Smooth muscle cell (in vitro differentiated cells): ENCODE results near the gene SMYD2. TPM values are rescaled to one million over a fixed set of nuclear protein-coding genes. Genes with fewer than 3 reads are reported as not detected.

Source experiments
- DNase-seq: peaks from one replicate; lab custom pipeline; 2025; ENCODE audit not compliant: unreplicated experiment; lab: John Stamatoyannopoulos, UW
- H2AFZ ChIP-seq: fragments of 200-600 bp; sonication (generic); 2 replicates; pipeline ENCODE4 v1.6.0; 2016; ENCODE audit warnings: antibody characterized with exemption, low read depth, mild to moderate bottlenecking
- H3F3A ChIP-seq: fragments of 200-600 bp; sonication (generic); 2 replicates; pipeline ENCODE4 v1.6.0; 2017; ENCODE audit warnings: antibody characterized with exemption, low read depth
- H3K27ac ChIP-seq: fragments of 200-600 bp; sonication (generic); 2 replicates; pipeline ENCODE4 v1.5.1; 2016; ENCODE audit warnings: low read depth, mild to moderate bottlenecking
- H3K27me3 ChIP-seq: fragments of 200-600 bp; sonication (generic); 2 replicates; pipeline ENCODE4 v1.6.1; 2016; ENCODE audit warnings: low read depth, mild to moderate bottlenecking
- H3K36me3 ChIP-seq: fragments of 200-600 bp; sonication (generic); 2 replicates; pipeline ENCODE4 v1.5.1; 2016; ENCODE audit warnings: low read depth
- H3K4me1 ChIP-seq: fragments of 200-600 bp; sonication (generic); 2 replicates; pipeline ENCODE4 v1.5.1; 2016; ENCODE audit warnings: low read depth
- H3K4me2 ChIP-seq: fragments of 200-600 bp; sonication (generic); 2 replicates; pipeline ENCODE4 v1.6.0; 2016; ENCODE audit warnings: mild to moderate bottlenecking
- H3K4me3 ChIP-seq: fragments of 200-600 bp; sonication (generic); 2 replicates; pipeline ENCODE4 v1.5.1; 2016; ENCODE audit warnings: mild to moderate bottlenecking
- H3K79me2 ChIP-seq: fragments of 200-600 bp; sonication (generic); 2 replicates; pipeline ENCODE4 v1.6.0; 2016; ENCODE audit warnings: low read depth, mild to moderate bottlenecking
- H3K9ac ChIP-seq: fragments of 200-600 bp; sonication (generic); 2 replicates; pipeline ENCODE4 v1.6.0; 2016; ENCODE audit warnings: low read depth
- H3K9me3 ChIP-seq: fragments of 200-600 bp; sonication (generic); replicated peaks from 2 replicates; pipeline ENCODE4 v1.5.1; 2016; ENCODE audit warnings: low read depth
- H4K20me1 ChIP-seq: fragments of 200-600 bp; sonication (generic); 2 replicates; pipeline ENCODE4 v1.6.0; 2016; ENCODE audit warnings: low read depth
- WGBS: methylation state at CpG from one replicate; pipeline ENCODE4 v1.1.7; 2016; ENCODE audit warnings: low lambda C conversion rate; 5-methylcytosine and 5-hydroxymethylcytosine counted together
- polyA plus RNA-seq: library from polyadenylated mRNA; unstranded; fragments of >200 nt; fragmentation: Nextera tagmentation; extraction: Ambion mirVana; gene quantifications from 2 replicates; pipeline ENCODE4 v1.2.1, GENCODE V29; 2016
- total RNA-seq: library from RNA; depleted of rRNA; stranded (reverse); fragments of >200 nt; gene quantifications from 2 replicates; pipeline ENCODE4 v1.2.3, GENCODE V29; 2014
- TF ChIP-seq, protein P1 (sequence below): fragments of 200-600 bp; sonication (generic); IDR thresholded peaks from 2 replicates; pipeline ENCODE4 v1.5.1; 2017; ENCODE audit warnings: borderline replicate concordance, mild to moderate bottlenecking, antibody characterized with exemption; ENCODE audit not compliant: insufficient read depth, poor library complexity, severe bottlenecking

The SMYD2 gene
- total and polyA plus RNA-seq, 2 experiments from 2014 or later, result 31.1 to 39.7 TPM

DNA sequence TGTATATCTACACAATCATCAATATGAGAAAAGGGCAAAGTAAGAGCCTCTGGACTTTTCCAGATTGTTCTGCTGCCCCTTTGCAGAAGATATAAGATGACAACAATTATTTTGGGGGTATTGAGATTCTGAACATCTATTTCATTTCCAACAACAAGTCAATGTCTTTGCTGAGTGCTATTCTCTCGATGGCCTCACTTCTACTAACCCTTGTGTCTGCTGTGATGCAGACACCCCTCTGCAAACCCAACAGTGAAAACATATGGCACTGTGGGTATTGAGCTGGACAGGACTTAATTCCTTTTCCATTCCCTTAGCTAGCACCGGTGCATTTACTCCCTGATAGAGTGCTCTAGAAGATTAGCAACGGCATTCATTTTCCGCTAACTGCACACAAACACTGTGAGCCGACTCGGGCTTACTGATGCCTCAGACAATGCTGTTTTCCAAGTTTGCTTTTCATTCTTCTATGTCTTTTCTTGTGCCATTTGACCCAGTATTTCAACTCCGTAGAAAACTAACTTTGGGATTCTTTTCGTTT, 33.4 kb upstream of the SMYD2 start:
- H3F3A ChIP-seq, result no peaks in the 10 kb centered on the region
- H3K4me3 ChIP-seq, result no peak overlapping the region
- H4K20me1 ChIP-seq, result no peaks in the 10 kb centered on the region
- H3K36me3 ChIP-seq, result no peaks in the 10 kb centered on the region
- WGBS, result 71% methylated on average over 8 of the region's 8 CpGs
- no peaks in the 10 kb centered on the region for H3K9me3 ChIP-seq
- no peaks in the 10 kb centered on the region for H3K79me2 ChIP-seq
- no peak for DNase-seq
- peaks cover 21% of the 10 kb centered on the region for H3K4me1 ChIP-seq
- no peak overlapping the region for H2AFZ ChIP-seq
- no peak overlapping the region for H3K9ac ChIP-seq
- no peak overlapping the region for H3K27ac ChIP-seq
- no peak overlapping the region for H3K4me2 ChIP-seq
- TF ChIP-seq, protein P1, sequence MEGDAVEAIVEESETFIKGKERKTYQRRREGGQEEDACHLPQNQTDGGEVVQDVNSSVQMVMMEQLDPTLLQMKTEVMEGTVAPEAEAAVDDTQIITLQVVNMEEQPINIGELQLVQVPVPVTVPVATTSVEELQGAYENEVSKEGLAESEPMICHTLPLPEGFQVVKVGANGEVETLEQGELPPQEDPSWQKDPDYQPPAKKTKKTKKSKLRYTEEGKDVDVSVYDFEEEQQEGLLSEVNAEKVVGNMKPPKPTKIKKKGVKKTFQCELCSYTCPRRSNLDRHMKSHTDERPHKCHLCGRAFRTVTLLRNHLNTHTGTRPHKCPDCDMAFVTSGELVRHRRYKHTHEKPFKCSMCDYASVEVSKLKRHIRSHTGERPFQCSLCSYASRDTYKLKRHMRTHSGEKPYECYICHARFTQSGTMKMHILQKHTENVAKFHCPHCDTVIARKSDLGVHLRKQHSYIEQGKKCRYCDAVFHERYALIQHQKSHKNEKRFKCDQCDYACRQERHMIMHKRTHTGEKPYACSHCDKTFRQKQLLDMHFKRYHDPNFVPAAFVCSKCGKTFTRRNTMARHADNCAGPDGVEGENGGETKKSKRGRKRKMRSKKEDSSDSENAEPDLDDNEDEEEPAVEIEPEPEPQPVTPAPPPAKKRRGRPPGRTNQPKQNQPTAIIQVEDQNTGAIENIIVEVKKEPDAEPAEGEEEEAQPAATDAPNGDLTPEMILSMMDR, result no peak
- H3K27me3 ChIP-seq, result no peaks in the 10 kb centered on the region

DNA sequence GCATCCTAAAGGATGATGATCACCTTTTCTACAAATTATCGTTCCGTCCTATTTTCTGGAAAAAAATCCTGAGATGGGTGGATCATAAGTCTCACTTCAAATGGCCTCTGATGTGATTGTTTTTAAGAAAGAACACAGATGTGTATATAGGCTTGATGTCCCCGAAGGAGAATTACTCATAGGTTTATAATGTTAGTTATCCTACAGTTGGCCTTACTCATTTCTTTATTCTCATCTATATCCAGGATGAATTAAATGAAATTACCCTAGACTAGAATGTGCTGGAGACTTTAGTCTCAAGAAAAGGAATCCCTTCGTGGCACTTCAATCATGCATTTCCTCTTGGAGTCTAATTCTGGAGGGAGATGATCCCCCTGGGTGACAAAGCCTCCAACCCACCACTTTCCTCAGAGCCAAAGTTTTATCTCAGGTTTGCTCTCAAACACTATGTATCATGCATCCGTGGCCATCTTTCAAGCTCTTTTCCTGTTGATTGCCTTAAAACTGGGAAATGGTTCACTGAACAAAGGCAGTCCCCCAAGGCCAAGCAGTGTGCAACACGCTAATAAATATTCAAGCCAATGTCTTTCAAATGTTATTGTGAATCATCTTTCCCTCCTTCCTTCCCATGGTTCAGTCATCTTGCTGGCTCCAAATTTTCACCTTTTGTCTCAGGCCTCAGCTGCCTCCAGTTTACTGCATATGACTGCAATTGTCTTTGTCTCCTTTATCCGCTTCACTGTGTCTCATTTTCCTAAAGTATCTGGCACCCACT, 32.5 kb upstream of the SMYD2 start:
- Histone ChIP-seq H3K36me3 (no peaks in the 10 kb centered on the region), H3K27ac (no peak overlapping the region), H2AFZ (no peak overlapping the region), H4K20me1 (no peaks in the 10 kb centered on the region), H3K9me3 (no peaks in the 10 kb centered on the region), H3K9ac (no peak overlapping the region), H3K4me3 (no peak overlapping the region), H3K27me3 (no peaks in the 10 kb centered on the region), H3K4me1 (peaks cover 21% of the 10 kb centered on the region), H3F3A (no peaks in the 10 kb centered on the region), H3K4me2 (no peak overlapping the region), H3K79me2 (no peaks in the 10 kb centered on the region)
- no peak for DNase-seq
- TF ChIP-seq, protein P1, result no peak
- WGBS, result 86% methylated on average over 7 of the region's 7 CpGs

DNA sequence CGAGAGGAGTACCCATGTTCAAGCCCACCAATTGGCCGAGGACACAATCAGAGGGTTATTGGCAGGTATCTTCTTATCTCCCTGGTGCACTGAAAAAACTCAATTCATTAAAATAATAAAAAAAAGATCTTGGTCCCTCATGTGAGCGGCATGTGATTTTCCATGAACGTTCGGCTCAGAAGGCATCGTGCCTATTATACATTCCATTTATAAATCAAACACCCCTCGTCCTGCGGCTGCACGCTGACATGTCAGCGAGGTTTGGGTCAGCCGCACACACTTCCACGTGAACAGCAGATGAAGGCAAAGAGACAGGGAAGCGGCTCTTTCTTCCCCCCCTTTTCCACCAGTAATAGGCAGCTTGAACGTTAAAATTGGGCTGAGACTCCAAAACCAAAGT, 31.3 kb upstream of the SMYD2 start:
- 96% methylated on average over 14 of the region's 14 CpGs for WGBS
- H3K27me3 ChIP-seq, result no peaks in the 10 kb centered on the region

More for the DNA sequence above, 31.3 kb upstream of the SMYD2 start:
- H4K20me1 ChIP-seq, result no peaks in the 10 kb centered on the region
- no peak for DNase-seq
- no peaks in the 10 kb centered on the region for H3K9me3 ChIP-seq
- TF ChIP-seq, protein P1, result no peak
- no peaks in the 10 kb centered on the region for H3F3A ChIP-seq
- no peak overlapping the region for H3K4me3 ChIP-seq
- no peaks in the 10 kb centered on the region for H3K36me3 ChIP-seq
- no peak overlapping the region for H3K9ac ChIP-seq
- H3K27ac ChIP-seq, result no peak overlapping the region
- no peaks in the 10 kb centered on the region for H3K79me2 ChIP-seq
- no peak overlapping the region for H2AFZ ChIP-seq
- H3K4me2 ChIP-seq, result no peak overlapping the region
- peaks cover 21% of the 10 kb centered on the region for H3K4me1 ChIP-seq
